Endodermal cell (in vitro differentiated cells): Measurements from ENCODE around the gene GPR18. TPM values are rescaled to one million over a fixed set of nuclear protein-coding genes. Genes with fewer than 3 reads are reported as not detected.

Source experiments
- DNase-seq: peaks from one replicate; pipeline ENCODE4 v3.0.0-alpha.2; 2017
- H3K27ac ChIP-seq: 2 replicates; pipeline ENCODE4 v1.5.1; 2013; ENCODE audit warnings: mild to moderate bottlenecking, low read depth, low read length, moderate library complexity
- H3K27me3 ChIP-seq: 2 replicates; pipeline ENCODE4 v1.6.1; 2013; ENCODE audit warnings: mild to moderate bottlenecking, low read length, moderate library complexity; ENCODE audit not compliant: insufficient read depth, control insufficient read depth, poor library complexity, severe bottlenecking
- H3K36me3 ChIP-seq: 2 replicates; pipeline ENCODE4 v1.7.0; 2013; ENCODE audit warnings: mild to moderate bottlenecking, low read length, moderate library complexity; ENCODE audit not compliant: control insufficient read depth, insufficient read depth
- H3K4me1 ChIP-seq: one replicate; pipeline ENCODE4 v1.7.0; 2013; ENCODE audit warnings: low read length; ENCODE audit not compliant: control insufficient read depth, insufficient read depth
- H3K4me3 ChIP-seq: 2 replicates; pipeline ENCODE4 v1.5.1; 2013; ENCODE audit warnings: mild to moderate bottlenecking, low read length, moderate library complexity
- H3K9ac ChIP-seq: 2 replicates; pipeline ENCODE4 v1.6.1; 2013; ENCODE audit warnings: mild to moderate bottlenecking, low read length, moderate library complexity; ENCODE audit not compliant: poor library complexity, severe bottlenecking; ENCODE audit errors: extremely low read depth
- H3K9me3 ChIP-seq: 2 replicates; pipeline ENCODE4 v1.6.1; 2013; ENCODE audit warnings: mild to moderate bottlenecking, low read length, moderate library complexity; ENCODE audit not compliant: control insufficient read depth
- H3K27ac Mint-ChIP-seq: 2 replicates; pipeline ENCODE4 v1.8.0; 2020; ENCODE audit warnings: mixed read lengths
- H3K27me3 Mint-ChIP-seq: 2 replicates; pipeline ENCODE4 v1.8.0; 2021; ENCODE audit warnings: mild to moderate bottlenecking, mixed read lengths; ENCODE audit not compliant: insufficient read depth
- H3K36me3 Mint-ChIP-seq: 2 replicates; pipeline ENCODE4 v1.8.0; 2020; ENCODE audit warnings: low read depth, mixed read lengths
- H3K4me1 Mint-ChIP-seq: 2 replicates; pipeline ENCODE4 v1.8.0; 2020; ENCODE audit warnings: mixed read lengths
- H3K4me3 Mint-ChIP-seq: 2 replicates; pipeline ENCODE4 v1.8.0; 2020; ENCODE audit warnings: mild to moderate bottlenecking, moderate library complexity, mixed read lengths
- H3K9me3 Mint-ChIP-seq: 2 replicates; pipeline ENCODE4 v1.8.0; 2020; ENCODE audit warnings: mild to moderate bottlenecking, mixed read lengths
- CTCF ChIP-seq: fragments of 200-600 bp; sonication (generic); conservative IDR thresholded peaks from 2 replicates; pipeline ENCODE4 v1.5.0; 2021; ENCODE audit warnings: antibody characterized with exemption, mild to moderate bottlenecking
- WGBS, 2 experiments: methylation state at CpG; one replicate each; pipeline versions ENCODE4 v1.1.5 to v1.1.7; 2013; ENCODE audit warnings: missing lambda C conversion rate in 2 of 2, mixed read lengths in 1 of 2; ENCODE audit not compliant: insufficient coverage in 1 of 2, insufficient read length in 1 of 2; 5-methylcytosine and 5-hydroxymethylcytosine counted together
- total RNA-seq, 2 donors: library from RNA; stranded (reverse); fragmentation: NEBNext Ultra II Directional in 1 of 2; extraction: Animal tissue kit (Norgen Biotek cat#: 25700) in 1 of 2; gene quantifications; 2 replicates in 1 of 2; 3 replicates in 1 of 2; pipeline ENCODE4 v1.2.1, GENCODE V29; 2021

Gene GPR18
- total RNA-seq, 2 donors from 2014 or later: not detected

- H3K27me3 Mint-ChIP-seq: no peaks in the 10 kb centered on the region
Observed at GRCh38 chr13:99303863-99304521, 45.8 kb upstream of the GPR18 start.

GRCh38 chr13:99302637-99303505 is 44.7 kb upstream of the GPR18 start:
- Histone ChIP-seq H3K36me3 (no peaks in the 10 kb centered on the region), H3K9ac (no peak overlapping the region), H3K4me3 (no peak overlapping the region), H3K4me1 (peaks cover 9% of the 10 kb centered on the region), H3K27ac (no peak overlapping the region), H3K27me3 (no peaks in the 10 kb centered on the region), H3K9me3 (no peaks in the 10 kb centered on the region)
- H3K36me3 Mint-ChIP-seq: peaks cover 2% of the 10 kb centered on the region
- peaks cover 40% of the 10 kb centered on the region for H3K4me1 Mint-ChIP-seq
- no peak overlapping the region for H3K27ac Mint-ChIP-seq
- 97 to 98% methylated on average over 5 to 8 of the region's 8 CpGs for WGBS, 2 experiments
- no peaks in the 10 kb centered on the region for H3K9me3 Mint-ChIP-seq
- no peak for TF ChIP-seq CTCF
- no peaks in the 10 kb centered on the region for H3K27me3 Mint-ChIP-seq
- no peak for DNase-seq
- H3K4me3 Mint-ChIP-seq: no peak overlapping the region

More at GRCh38 chr13:99303863-99304521, 45.8 kb upstream of the GPR18 start:
- no peak overlapping the region for H3K4me3 ChIP-seq
- no peaks in the 10 kb centered on the region for H3K36me3 ChIP-seq
- peaks cover 13% of the 10 kb centered on the region for H3K4me1 ChIP-seq
- DNase-seq: no peak
- Mint-ChIP-seq H3K27ac (peak overlapping the region; percentile 28), H3K4me3 (no peak overlapping the region), H3K4me1 (peaks cover 46% of the 10 kb centered on the region), H3K9me3 (no peaks in the 10 kb centered on the region), H3K36me3 (peaks cover 11% of the 10 kb centered on the region)
- no peaks in the 10 kb centered on the region for H3K9me3 ChIP-seq
- H3K27ac ChIP-seq: no peak overlapping the region
- H3K27me3 ChIP-seq: no peaks in the 10 kb centered on the region
- no peak overlapping the region for H3K9ac ChIP-seq
- WGBS, 2 experiments: 91 to 96% methylated on average over 6 to 14 of the region's 14 CpGs
- no peak for TF ChIP-seq CTCF

- no peak for DNase-seq
- Histone ChIP-seq H3K27ac (no peak overlapping the region), H3K4me3 (no peak overlapping the region), H3K9me3 (no peaks in the 10 kb centered on the region), H3K36me3 (no peaks in the 10 kb centered on the region), H3K4me1 (peaks cover 5% of the 10 kb centered on the region), H3K27me3 (no peaks in the 10 kb centered on the region), H3K9ac (no peak overlapping the region)
- H3K4me3 Mint-ChIP-seq: no peak overlapping the region
- 70% methylated on average over 1 of the region's 1 CpG; no CpG with 5 or more reads in 1 of the 2 experiments for WGBS, 2 experiments
- H3K27me3 Mint-ChIP-seq: no peaks in the 10 kb centered on the region
- peaks cover 39% of the 10 kb centered on the region for H3K4me1 Mint-ChIP-seq
- no peak for TF ChIP-seq CTCF
- H3K36me3 Mint-ChIP-seq: peaks cover 2% of the 10 kb centered on the region
- H3K27ac Mint-ChIP-seq: no peak overlapping the region
- H3K9me3 Mint-ChIP-seq: no peaks in the 10 kb centered on the region
Observed at GRCh38 chr13:99301913-99302636, 43.9 kb upstream of the GPR18 start.
